Measurements from ENCODE around the gene HIPK2. TPM values are rescaled to one million over a fixed set of nuclear protein-coding genes. Genes with fewer than 3 reads are reported as not detected.

Gene HIPK2
- total RNA-seq, 3 donors from 2014 or later, result 20.3 to 26.8 (median 26.1) TPM

GRCh38 chr7:139699640-139700504, 77.9 kb downstream of the HIPK2 start:
- H3K27me3 Mint-ChIP-seq (ENCODE audit: low read depth), result no peaks in the 10 kb centered on the region
- H3K36me3 Mint-ChIP-seq (ENCODE audit: insufficient read depth), result peaks cover 26% of the 10 kb centered on the region
- no peak for DNase-seq
- H3K9me3 Mint-ChIP-seq, result no peaks in the 10 kb centered on the region
- H3K4me3 Mint-ChIP-seq, result no peak overlapping the region
- H3K4me1 Mint-ChIP-seq (ENCODE audit: low read depth), result peaks cover 28% of the 10 kb centered on the region
- peak in 1 of 2 donors; percentile 47 for ATAC-seq

DNA sequence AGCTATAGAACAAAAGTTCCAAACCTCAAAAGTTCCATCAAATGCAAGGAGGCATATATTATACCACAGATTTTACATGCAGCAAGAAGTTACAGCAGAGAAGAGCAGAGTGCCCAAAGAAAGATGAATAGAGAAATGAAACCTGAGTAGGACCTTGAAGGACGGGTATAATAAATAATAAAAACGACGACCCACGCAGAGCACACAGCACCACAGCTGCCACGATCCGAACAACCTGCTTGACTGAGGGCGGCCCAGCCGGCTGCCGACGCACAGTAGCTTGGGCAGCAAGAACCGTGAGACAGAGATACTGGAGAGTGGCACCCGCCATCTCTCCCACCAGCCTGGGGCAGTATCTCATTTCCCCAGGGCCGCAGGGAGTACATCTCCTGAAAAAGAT, 79.0 kb downstream of the HIPK2 start:
- DNase-seq, result no peak

GRCh38 chr7:139698278-139698677, 79.5 kb downstream of the HIPK2 start:
- Mint-ChIP-seq H3K4me1 (ENCODE audit: low read depth) (peaks cover 28% of the 10 kb centered on the region), H3K4me3 (no peak overlapping the region), H3K27me3 (ENCODE audit: low read depth) (no peaks in the 10 kb centered on the region), H3K9me3 (no peaks in the 10 kb centered on the region), H3K36me3 (ENCODE audit: insufficient read depth) (peaks cover 26% of the 10 kb centered on the region)
- ATAC-seq (no peak), DNase-seq (no peak)

More for the DNA sequence above, 79.0 kb downstream of the HIPK2 start:
- ATAC-seq, result no peak
- Mint-ChIP-seq H3K36me3 (ENCODE audit: insufficient read depth) (peaks cover 26% of the 10 kb centered on the region), H3K4me1 (ENCODE audit: low read depth) (peaks cover 28% of the 10 kb centered on the region), H3K9me3 (no peaks in the 10 kb centered on the region), H3K4me3 (no peak overlapping the region), H3K27me3 (ENCODE audit: low read depth) (no peaks in the 10 kb centered on the region)

- no peak for DNase-seq
- ATAC-seq, result no peak
- no peaks in the 10 kb centered on the region for H3K9me3 Mint-ChIP-seq
- peaks cover 26% of the 10 kb centered on the region for H3K36me3 Mint-ChIP-seq (ENCODE audit: insufficient read depth)
- H3K4me1 Mint-ChIP-seq (ENCODE audit: low read depth), result peaks cover 28% of the 10 kb centered on the region
- H3K4me3 Mint-ChIP-seq, result no peak overlapping the region
- no peaks in the 10 kb centered on the region for H3K27me3 Mint-ChIP-seq (ENCODE audit: low read depth)
Observed at GRCh38 chr7:139697056-139697455, 80.7 kb downstream of the HIPK2 start.

DNA sequence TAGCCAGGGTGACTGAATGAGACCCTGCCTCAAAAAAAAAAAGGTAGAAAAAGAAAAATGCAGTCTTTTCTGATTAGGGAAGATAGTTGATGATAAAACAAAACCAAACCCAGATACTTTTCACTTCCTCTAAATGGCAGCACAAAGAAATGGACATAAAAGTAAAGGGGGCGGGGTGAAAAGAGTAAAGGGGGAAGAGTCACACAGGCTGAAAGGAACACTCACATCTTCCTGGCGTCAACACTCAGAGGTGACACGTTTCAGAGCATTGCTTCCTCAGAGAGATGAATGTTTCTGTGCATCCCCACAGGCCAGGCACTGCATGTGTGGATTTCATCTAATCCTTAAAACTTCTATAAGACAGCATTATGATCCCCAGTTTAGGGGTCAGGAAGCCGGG, 81.2 kb downstream of the HIPK2 start:
- H3K4me1 Mint-ChIP-seq (ENCODE audit: low read depth), result peaks cover 28% of the 10 kb centered on the region
- no peaks in the 10 kb centered on the region for H3K9me3 Mint-ChIP-seq
- ATAC-seq (peak; percentile 77 to 80), DNase-seq (no peak)
- no peak overlapping the region for H3K4me3 Mint-ChIP-seq
- H3K27me3 Mint-ChIP-seq (ENCODE audit: low read depth), result no peaks in the 10 kb centered on the region
- peaks cover 23% of the 10 kb centered on the region for H3K36me3 Mint-ChIP-seq (ENCODE audit: insufficient read depth)

DNA sequence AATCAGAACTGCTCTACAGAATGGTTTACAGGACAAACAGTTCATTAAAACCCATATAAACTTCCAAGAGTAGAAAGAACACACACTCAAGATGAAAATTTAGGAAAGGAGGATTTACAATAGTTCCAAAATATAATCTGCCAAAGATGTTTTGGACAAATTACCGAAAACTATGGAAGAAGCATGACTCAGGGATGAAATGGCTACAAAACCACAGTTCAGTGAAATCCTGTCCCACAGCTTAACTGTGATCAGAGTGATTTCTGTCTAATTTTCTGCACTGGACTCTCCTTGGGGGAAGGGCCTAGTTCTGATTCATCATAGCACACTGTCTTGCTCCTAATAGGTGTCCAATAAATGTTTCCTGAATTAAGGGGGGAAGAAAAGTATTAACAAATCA, 82.2 kb downstream of the HIPK2 start:
- ATAC-seq (no peak), DNase-seq (no peak)
- H3K4me1 Mint-ChIP-seq (ENCODE audit: low read depth), result peaks cover 27% of the 10 kb centered on the region
- no peaks in the 10 kb centered on the region for H3K27me3 Mint-ChIP-seq (ENCODE audit: low read depth)
- H3K4me3 Mint-ChIP-seq, result no peak overlapping the region
- no peaks in the 10 kb centered on the region for H3K9me3 Mint-ChIP-seq
- H3K36me3 Mint-ChIP-seq (ENCODE audit: insufficient read depth), result peaks cover 25% of the 10 kb centered on the region

GRCh38 chr7:139695051-139695450, 82.7 kb downstream of the HIPK2 start:
- ATAC-seq (no peak), DNase-seq (no peak)
- peaks cover 23% of the 10 kb centered on the region for H3K4me1 Mint-ChIP-seq (ENCODE audit: low read depth)
- H3K36me3 Mint-ChIP-seq (ENCODE audit: insufficient read depth), result peaks cover 22% of the 10 kb centered on the region
- H3K4me3 Mint-ChIP-seq, result no peak overlapping the region
- H3K9me3 Mint-ChIP-seq, result no peaks in the 10 kb centered on the region
- H3K27me3 Mint-ChIP-seq (ENCODE audit: low read depth), result no peaks in the 10 kb centered on the region

DNA sequence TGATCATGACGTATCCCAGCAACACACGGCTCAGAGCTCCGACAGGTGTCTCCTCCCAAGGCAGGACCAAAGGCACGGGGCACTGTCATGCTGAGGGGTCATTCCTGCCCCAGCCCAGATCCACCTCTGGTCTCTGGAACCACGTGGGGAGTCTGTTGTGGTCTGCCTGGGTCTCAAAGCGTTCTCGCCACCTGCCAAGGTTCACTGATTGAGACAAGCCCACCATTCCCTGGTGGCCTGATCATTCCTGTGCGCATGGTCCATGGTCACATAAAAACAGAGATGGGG, 83.5 kb downstream of the HIPK2 start:
- H3K27me3 Mint-ChIP-seq (ENCODE audit: low read depth), result no peaks in the 10 kb centered on the region
- H3K9me3 Mint-ChIP-seq, result no peaks in the 10 kb centered on the region
- DNase-seq (no peak), ATAC-seq (no peak)
- H3K4me3 Mint-ChIP-seq, result no peak overlapping the region
- peaks cover 25% of the 10 kb centered on the region for H3K36me3 Mint-ChIP-seq (ENCODE audit: insufficient read depth)
- peaks cover 20% of the 10 kb centered on the region for H3K4me1 Mint-ChIP-seq (ENCODE audit: low read depth)

GRCh38 chr7:139693651-139694388, 84.0 kb downstream of the HIPK2 start:
- ATAC-seq (no peak), DNase-seq (no peak)
- peaks cover 24% of the 10 kb centered on the region for H3K36me3 Mint-ChIP-seq (ENCODE audit: insufficient read depth)
- no peak overlapping the region for H3K4me3 Mint-ChIP-seq
- no peaks in the 10 kb centered on the region for H3K27me3 Mint-ChIP-seq (ENCODE audit: low read depth)
- peaks cover 20% of the 10 kb centered on the region for H3K4me1 Mint-ChIP-seq (ENCODE audit: low read depth)
- no peaks in the 10 kb centered on the region for H3K9me3 Mint-ChIP-seq

DNA sequence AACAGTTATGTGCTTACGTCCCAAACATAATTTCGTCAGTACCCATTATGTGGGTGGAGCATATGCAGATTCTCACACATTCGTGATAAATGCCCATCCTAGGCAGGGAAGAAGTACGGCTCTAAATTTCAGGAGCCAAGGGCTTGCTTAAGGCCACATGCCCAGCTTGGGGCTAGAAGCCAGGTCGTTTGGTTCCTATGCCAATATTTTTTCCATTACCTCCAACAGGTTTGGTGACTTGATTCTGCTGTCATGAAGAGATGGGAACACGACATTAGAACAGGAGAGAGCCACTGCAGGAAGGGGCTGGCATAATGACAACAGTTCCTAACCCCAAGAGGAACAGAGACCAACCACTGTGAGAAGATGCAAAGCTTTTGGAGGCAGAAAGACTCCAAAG, 85.1 kb downstream of the HIPK2 start:
- no peaks in the 10 kb centered on the region for H3K27me3 Mint-ChIP-seq (ENCODE audit: low read depth)
- peaks cover 21% of the 10 kb centered on the region for H3K4me1 Mint-ChIP-seq (ENCODE audit: low read depth)
- DNase-seq, result no peak
- H3K4me3 Mint-ChIP-seq, result no peak overlapping the region
- peaks cover 27% of the 10 kb centered on the region for H3K36me3 Mint-ChIP-seq (ENCODE audit: insufficient read depth)
- no peaks in the 10 kb centered on the region for H3K9me3 Mint-ChIP-seq
- ATAC-seq, result no peak

DNA sequence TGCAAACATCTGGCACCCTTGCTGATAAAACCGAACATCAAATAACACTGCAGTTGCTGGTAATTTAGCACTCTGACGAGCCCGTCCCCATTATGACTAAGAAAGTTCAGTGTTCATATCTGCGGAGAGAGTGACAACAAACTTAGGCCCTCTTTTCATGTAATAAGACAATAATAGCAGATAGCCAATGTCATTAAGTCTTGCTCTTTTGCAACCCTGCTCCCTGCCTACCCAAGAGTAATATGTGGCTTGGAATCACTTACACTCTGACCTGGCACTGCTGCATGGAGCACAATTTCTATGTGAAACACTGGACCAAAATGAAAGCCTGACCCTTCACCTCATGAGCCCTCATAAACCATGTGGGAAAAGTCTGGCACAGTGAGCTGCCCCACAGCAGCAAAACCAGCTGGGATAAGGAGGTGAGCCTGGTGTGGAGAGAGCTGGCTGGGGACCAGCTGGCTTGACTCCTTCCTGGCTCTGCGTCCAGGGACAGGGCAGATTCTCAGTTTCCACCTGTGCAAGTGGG, 86.5 kb downstream of the HIPK2 start:
- H3K27me3 Mint-ChIP-seq (ENCODE audit: low read depth), result no peaks in the 10 kb centered on the region
- DNase-seq (no peak), ATAC-seq (no peak)
- H3K4me3 Mint-ChIP-seq, result no peak overlapping the region
- peaks cover 16% of the 10 kb centered on the region for H3K4me1 Mint-ChIP-seq (ENCODE audit: low read depth)
- H3K9me3 Mint-ChIP-seq, result peaks cover 4% of the 10 kb centered on the region
- H3K36me3 Mint-ChIP-seq (ENCODE audit: insufficient read depth), result peaks cover 35% of the 10 kb centered on the region

DNA sequence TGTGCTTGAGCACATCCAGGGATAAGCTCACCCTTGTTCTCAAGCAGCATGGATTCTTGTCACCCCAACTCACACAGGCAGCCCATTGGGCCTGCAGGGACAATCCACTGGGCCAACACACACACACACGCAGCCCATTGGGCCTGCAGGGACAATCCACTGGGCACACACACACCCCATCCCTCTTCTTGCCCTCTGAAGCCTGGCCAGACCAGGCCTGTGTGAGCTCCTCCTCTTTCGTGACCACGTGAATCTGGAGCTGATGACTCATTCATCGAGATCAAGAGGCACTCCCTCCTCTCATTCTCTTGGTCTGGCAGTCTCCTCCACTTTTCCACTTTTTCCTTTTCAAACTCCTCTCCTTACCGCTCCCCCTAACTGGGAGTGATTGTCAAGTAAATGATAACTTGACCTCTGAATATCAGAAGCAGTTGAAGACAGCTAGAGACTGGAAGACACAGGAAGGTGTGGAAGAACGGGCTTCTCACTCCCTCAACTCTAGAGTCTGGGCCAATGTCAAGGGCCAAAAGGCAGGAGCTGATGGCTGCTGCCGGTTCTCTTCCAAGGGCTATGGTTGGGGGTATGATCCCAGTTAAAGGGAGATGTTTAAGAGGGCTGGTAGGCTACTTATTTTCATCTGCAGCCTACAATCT, 89.7 kb downstream of the HIPK2 start:
- no peak for ATAC-seq

DNA sequence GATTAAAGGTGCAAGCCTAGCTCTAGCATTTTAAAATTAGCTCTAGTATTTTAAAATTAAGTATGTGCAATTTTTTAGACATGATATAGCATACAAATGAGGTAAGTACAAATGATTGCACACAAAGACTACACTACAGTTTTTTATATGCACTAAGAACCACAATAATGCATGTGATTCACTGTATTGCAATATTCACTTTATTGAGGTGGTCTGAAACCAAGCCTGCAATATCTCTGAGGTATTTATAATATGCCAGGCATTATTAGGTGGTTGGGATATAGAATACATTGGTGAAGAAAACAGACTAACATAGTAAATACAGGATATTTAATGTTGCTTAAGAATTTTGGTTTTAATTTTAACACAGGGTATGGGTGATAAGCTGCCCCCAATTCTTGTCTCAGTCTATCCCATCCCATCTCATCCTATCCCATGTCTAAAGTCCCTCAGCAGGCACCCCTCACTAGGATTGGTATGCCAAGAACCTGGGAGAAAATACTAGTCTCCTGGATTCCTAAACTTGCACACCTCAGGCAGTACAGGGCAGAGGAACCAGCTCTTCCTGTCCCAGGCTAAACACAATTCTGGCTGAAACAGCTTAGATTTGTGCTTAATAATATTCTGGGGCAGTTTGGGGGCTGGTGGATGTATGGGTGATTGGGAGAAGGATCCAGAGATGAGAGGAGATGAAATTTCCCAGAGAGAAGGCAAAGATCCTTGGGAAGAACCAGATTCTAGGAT, 90.4 kb downstream of the HIPK2 start:
- H3K27me3 Mint-ChIP-seq (ENCODE audit: low read depth), result no peaks in the 10 kb centered on the region
- peaks cover 43% of the 10 kb centered on the region for H3K36me3 Mint-ChIP-seq (ENCODE audit: insufficient read depth)
- DNase-seq (no peak), ATAC-seq (no peak)
- H3K9me3 Mint-ChIP-seq, result peaks cover 9% of the 10 kb centered on the region
- H3K4me3 Mint-ChIP-seq, result no peak overlapping the region
- H3K4me1 Mint-ChIP-seq (ENCODE audit: low read depth), result peaks cover 28% of the 10 kb centered on the region

More for the DNA sequence above, 89.7 kb downstream of the HIPK2 start:
- H3K36me3 Mint-ChIP-seq (ENCODE audit: insufficient read depth), result peaks cover 43% of the 10 kb centered on the region
- H3K4me1 Mint-ChIP-seq (ENCODE audit: low read depth), result peaks cover 21% of the 10 kb centered on the region
- no peak overlapping the region for H3K4me3 Mint-ChIP-seq
- peaks cover 9% of the 10 kb centered on the region for H3K9me3 Mint-ChIP-seq
- no peaks in the 10 kb centered on the region for H3K27me3 Mint-ChIP-seq (ENCODE audit: low read depth)
- no peak for DNase-seq
